NB4 (cell line): Measurements from ENCODE around the gene ABCC8.

Experiments used
- DNase-seq: peaks from one replicate; pipeline ENCODE4 v3.0.0; 2010; ENCODE audit warnings: low read depth
- H3K4me3 ChIP-seq: one replicate; pipeline ENCODE4 v1.5.1; 2011; ENCODE audit warnings: mild to moderate bottlenecking, low read depth, low read length, moderate library complexity
- MYC ChIP-seq: IDR thresholded peaks from 2 replicates; pipeline ENCODE4 v1.6.1; 2011; ENCODE audit warnings: low read depth, low read length
- POLR2A ChIP-seq: IDR thresholded peaks from 2 replicates; pipeline ENCODE4 v1.6.1; 2011; ENCODE audit warnings: mild to moderate bottlenecking; ENCODE audit not compliant: insufficient read length; ENCODE audit errors: extremely low read depth
- TF ChIP-seq, protein P1 (sequence below): IDR thresholded peaks from one replicate; pipeline ENCODE4 v1.5.1; 2012; ENCODE audit warnings: low read depth, low read length
- TF ChIP-seq, protein P2 (sequence below): IDR thresholded peaks from 2 replicates; pipeline ENCODE4 v1.6.1; 2011; ENCODE audit warnings: low read depth, low read length

ABCC8 gene

DNA sequence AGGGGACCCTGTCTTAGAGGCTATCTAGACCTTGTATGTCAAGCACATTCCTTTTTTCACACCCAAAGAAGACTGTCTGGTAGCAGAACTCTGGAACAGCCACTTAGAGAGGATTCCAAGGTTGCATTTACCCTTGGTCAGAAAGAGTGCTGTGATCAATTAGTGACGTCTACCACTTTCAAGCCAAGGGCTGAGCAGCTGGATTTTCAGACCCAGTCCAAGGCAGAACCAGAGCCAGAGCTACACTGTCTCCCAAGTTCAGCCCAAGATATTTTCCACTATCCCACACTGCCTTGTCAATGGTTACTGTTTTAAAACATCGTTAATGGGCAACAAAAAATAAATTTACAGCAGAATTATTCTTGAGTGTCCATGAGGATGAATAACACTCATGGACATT is 24.0 kb downstream of the ABCC8 start:
- no peak overlapping the region for H3K4me3 ChIP-seq
- TF ChIP-seq, protein P1, sequence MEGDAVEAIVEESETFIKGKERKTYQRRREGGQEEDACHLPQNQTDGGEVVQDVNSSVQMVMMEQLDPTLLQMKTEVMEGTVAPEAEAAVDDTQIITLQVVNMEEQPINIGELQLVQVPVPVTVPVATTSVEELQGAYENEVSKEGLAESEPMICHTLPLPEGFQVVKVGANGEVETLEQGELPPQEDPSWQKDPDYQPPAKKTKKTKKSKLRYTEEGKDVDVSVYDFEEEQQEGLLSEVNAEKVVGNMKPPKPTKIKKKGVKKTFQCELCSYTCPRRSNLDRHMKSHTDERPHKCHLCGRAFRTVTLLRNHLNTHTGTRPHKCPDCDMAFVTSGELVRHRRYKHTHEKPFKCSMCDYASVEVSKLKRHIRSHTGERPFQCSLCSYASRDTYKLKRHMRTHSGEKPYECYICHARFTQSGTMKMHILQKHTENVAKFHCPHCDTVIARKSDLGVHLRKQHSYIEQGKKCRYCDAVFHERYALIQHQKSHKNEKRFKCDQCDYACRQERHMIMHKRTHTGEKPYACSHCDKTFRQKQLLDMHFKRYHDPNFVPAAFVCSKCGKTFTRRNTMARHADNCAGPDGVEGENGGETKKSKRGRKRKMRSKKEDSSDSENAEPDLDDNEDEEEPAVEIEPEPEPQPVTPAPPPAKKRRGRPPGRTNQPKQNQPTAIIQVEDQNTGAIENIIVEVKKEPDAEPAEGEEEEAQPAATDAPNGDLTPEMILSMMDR, result no peak
- no peak for TF ChIP-seq MYC
- TF ChIP-seq, protein P2, sequence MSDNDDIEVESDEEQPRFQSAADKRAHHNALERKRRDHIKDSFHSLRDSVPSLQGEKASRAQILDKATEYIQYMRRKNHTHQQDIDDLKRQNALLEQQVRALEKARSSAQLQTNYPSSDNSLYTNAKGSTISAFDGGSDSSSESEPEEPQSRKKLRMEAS, result no peak
- TF ChIP-seq POLR2A, result no peak
- no peak for DNase-seq

DNA sequence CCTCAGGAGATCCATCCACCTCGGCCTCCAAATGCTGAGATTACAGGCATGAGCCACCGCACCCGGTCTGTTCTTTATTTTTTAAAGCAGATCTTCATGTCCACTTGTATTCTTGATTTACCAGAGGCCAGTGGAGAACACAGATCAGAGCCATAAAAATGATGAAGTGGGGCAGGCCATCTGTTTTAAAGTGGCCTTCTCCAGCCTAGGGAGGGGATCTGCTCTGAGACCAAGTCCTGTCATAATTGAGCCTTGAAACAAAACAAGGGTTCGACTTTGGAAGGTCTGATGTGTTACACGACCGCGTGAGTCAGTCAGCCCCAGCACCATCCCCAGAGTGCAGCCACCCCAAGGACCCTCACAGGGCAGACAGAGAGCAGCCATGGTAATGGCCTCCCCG is 27.5 kb downstream of the ABCC8 start:
- DNase-seq, result no peak
- no peak for TF ChIP-seq MYC
- TF ChIP-seq, protein P2, result no peak
- TF ChIP-seq POLR2A, result no peak
- TF ChIP-seq, protein P1, result no peak
- no peak overlapping the region for H3K4me3 ChIP-seq

DNA sequence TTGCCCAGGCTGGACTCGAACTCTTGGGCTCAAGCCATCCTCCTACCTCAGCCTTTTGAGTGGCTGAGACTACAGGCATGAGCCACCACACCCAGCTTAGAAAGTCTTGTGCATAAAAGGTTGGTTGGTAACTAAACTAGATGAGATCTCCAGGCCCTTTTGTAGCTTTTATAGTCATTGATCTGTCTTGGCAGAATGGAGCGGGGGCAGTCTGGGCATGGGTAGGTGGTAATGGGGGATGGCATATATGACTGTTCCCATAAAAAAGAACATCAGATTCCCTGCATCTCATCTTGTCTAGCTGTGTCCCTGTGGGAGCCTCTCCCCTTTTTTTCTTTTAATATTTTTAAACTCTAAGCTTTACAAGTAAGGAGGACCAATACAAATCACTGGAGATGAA is 30.2 kb downstream of the ABCC8 start:
- TF ChIP-seq MYC (no peak), POLR2A (no peak)
- TF ChIP-seq, protein P2, result no peak
- TF ChIP-seq, protein P1, result no peak
- no peak for DNase-seq
- no peak overlapping the region for H3K4me3 ChIP-seq

DNA sequence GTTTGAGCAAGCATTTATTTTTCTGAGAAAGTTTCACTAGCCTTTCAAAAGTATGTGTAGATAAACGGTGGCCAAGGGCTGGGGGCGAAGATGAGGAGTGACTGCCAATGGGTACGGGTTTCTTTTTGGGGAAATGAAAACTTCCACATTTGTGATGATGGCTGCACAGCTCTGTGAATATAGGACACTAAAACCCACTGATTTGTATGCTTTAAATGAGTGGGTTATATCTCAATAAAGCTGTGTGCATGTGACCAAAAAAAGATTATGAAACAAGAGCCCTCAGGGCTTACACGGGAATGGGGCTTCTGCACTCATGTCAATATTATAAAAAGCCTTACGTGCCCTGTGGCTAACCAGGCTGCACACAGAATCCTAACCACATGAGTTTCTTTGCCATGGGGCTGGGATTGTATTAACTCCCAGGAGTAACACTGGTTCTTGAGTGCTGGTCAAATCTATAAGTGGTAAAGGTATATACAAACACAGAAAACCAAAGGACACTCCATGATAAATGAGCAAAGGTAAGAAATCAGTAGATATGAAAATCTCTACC is 31.3 kb downstream of the ABCC8 start:
- TF ChIP-seq, protein P1, result no peak
- TF ChIP-seq, protein P2, result no peak
- no peak for TF ChIP-seq MYC
- TF ChIP-seq POLR2A, result no peak
- no peak overlapping the region for H3K4me3 ChIP-seq
- peak; percentile 15 for DNase-seq

DNA sequence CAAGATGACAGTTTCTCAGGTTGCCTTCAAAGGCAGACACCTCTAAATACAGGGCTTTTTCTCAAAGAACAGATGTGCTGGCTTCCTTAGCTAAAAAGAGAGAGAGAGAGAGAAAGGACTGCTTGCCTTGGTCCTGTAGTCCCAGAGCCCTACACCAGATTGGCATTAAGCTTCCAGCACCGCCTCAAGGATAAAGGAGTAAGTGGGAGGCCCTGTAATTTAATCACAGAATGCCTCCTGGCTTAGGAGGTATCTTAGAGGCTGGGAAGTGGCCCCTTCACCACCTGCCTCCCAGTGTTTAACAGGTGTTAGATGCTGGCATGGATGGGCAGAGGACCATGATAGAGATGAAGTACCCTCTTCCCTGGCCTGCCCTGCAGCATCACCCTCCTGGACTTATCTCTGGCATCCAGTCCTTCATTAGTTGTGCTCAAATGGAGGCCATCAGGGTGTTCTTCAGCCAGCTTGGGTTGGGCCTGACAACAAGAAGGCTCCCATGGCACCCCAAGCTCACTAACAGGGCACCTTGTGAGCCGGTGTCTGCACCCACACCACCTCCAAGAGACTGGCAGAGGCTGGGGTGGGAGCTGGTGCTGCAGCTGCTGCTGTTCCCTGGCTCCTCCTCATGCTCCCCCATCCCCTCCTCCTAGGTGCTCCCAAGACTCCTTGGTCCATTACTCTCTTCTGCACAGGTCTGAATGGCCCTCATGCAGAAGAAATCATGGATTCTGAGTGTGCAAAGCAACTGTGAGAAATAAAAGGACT is 32.5 kb downstream of the ABCC8 start:
- no peak overlapping the region for H3K4me3 ChIP-seq
- DNase-seq, result no peak
- TF ChIP-seq MYC, result no peak

DNA sequence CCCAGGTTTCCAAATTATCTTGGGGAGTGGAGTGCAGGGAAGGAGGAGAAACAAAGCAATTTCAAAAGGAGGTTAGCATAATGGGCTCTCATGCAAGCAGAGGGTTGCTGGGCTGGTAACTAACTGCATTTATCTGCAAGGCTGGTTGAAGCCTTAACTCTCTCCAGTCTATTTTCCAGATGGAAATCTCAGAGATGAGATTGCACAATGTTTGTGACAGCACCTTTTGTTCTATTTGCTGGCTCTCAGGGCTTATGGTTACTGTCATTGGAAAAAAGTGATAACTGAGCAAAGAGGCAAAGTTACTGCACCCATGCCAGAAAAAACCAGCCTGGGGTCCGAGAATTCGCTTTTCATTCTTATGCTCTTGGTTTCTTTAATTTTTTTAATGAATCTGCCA is 33.2 kb downstream of the ABCC8 start:
- TF ChIP-seq, protein P2, result no peak
- TF ChIP-seq MYC (no peak), POLR2A (no peak)
- TF ChIP-seq, protein P1, result no peak
- DNase-seq, result no peak
- no peak overlapping the region for H3K4me3 ChIP-seq
